Mesenchymal stem cell (in vitro differentiated cells and primary cell): ENCODE results near the gene ALOX15.
A peak's percentile ranks its signal among the peaks of the same experiment; 100 is the strongest.
"Not testable (repeated sequence)": the region's sequence is repeated elsewhere in the genome, so short reads cannot be mapped to it uniquely, and the experiment has no call there.

ENCODE experiments used
- DNase-seq: peaks from one replicate; pipeline ENCODE4 v3.0.0-alpha.2; 2013
- H2AFZ ChIP-seq: one replicate; pipeline ENCODE4 v1.6.1; 2013; ENCODE audit warnings: low read depth, mild to moderate bottlenecking, control low read depth, inconsistent platforms, low read length, moderate library complexity
- H2AK5ac ChIP-seq: 2 replicates; pipeline ENCODE4 v1.6.1; 2013; ENCODE audit warnings: low read length, moderate library complexity, mild to moderate bottlenecking, inconsistent platforms; ENCODE audit not compliant: severe bottlenecking
- H2BK120ac ChIP-seq: one replicate; pipeline ENCODE4 v1.6.1; 2013; ENCODE audit warnings: low read depth, mild to moderate bottlenecking, inconsistent platforms, low read length, moderate library complexity
- H2BK12ac ChIP-seq, 2 experiments: one replicate each; pipeline ENCODE4 v1.6.1; 2013; ENCODE audit warnings: inconsistent platforms in 2 of 2, low read length in 2 of 2, mild to moderate bottlenecking in 2 of 2, moderate library complexity in 2 of 2, control low read depth in 1 of 2
- H2BK15ac ChIP-seq: one replicate; pipeline ENCODE4 v1.6.1; 2013; ENCODE audit warnings: mild to moderate bottlenecking, low read depth, inconsistent platforms; ENCODE audit not compliant: poor library complexity, severe bottlenecking
- H2BK5ac ChIP-seq: 2 replicates; pipeline ENCODE4 v1.6.1; 2013; ENCODE audit warnings: low read depth, mild to moderate bottlenecking, low read length, control low read depth, inconsistent platforms; ENCODE audit not compliant: poor library complexity, severe bottlenecking
- H3K14ac ChIP-seq, 2 experiments: one replicate each; pipeline ENCODE4 v1.6.1; 2013; ENCODE audit warnings: inconsistent platforms in 2 of 2, low read length in 2 of 2, control low read depth in 1 of 2, mild to moderate bottlenecking in 1 of 2, moderate library complexity in 1 of 2
- H3K18ac ChIP-seq, 2 experiments: one replicate each; pipeline ENCODE4 v1.6.1; 2013; ENCODE audit warnings: inconsistent platforms in 2 of 2, low read length in 2 of 2, control low read depth in 1 of 2, low read depth in 1 of 2, mild to moderate bottlenecking in 1 of 2
- H3K23ac ChIP-seq, 2 experiments: one replicate each; pipeline ENCODE4 v1.6.1; 2013; ENCODE audit warnings: inconsistent platforms in 2 of 2, low read length in 2 of 2, mild to moderate bottlenecking in 2 of 2, moderate library complexity in 2 of 2, control low read depth in 1 of 2
- H3K27ac ChIP-seq: 2 replicates; pipeline ENCODE4 v1.5.1; 2013; ENCODE audit warnings: mild to moderate bottlenecking, moderate library complexity, low read length, control low read depth, inconsistent platforms; ENCODE audit not compliant: poor library complexity, severe bottlenecking
- H3K27me3 ChIP-seq, 2 experiments: 2 replicates each; pipeline versions ENCODE4 v1.6.1 to v1.7.0; 2013; ENCODE audit warnings: low read length in 2 of 2, mild to moderate bottlenecking in 2 of 2, moderate library complexity in 2 of 2, control low read depth in 1 of 2, inconsistent platforms in 1 of 2; ENCODE audit not compliant: control insufficient read depth in 1 of 2, insufficient read depth in 1 of 2
- H3K36me3 ChIP-seq, 2 experiments: 2 replicates each; pipeline versions ENCODE4 v1.6.1 to v1.7.0; 2013; ENCODE audit warnings: low read length in 2 of 2, control low read depth in 1 of 2, inconsistent platforms in 1 of 2, low read depth in 1 of 2, mild to moderate bottlenecking in 1 of 2; ENCODE audit not compliant: insufficient read depth in 2 of 2, control insufficient read depth in 1 of 2
- H3K4ac ChIP-seq, 2 experiments: one replicate each; pipeline ENCODE4 v1.6.1; 2013; ENCODE audit warnings: inconsistent platforms in 2 of 2, low read length in 2 of 2, mild to moderate bottlenecking in 2 of 2, moderate library complexity in 2 of 2, control low read depth in 1 of 2, low read depth in 1 of 2
- H3K4me1 ChIP-seq: 2 replicates; pipeline ENCODE4 v1.6.1; 2013; ENCODE audit warnings: low read depth, low read length, control low read depth; ENCODE audit not compliant: control insufficient read depth, insufficient read depth
- H3K4me2 ChIP-seq: 2 replicates; pipeline ENCODE4 v1.6.1; 2013; ENCODE audit warnings: low read length, mild to moderate bottlenecking, inconsistent platforms; ENCODE audit not compliant: poor library complexity, severe bottlenecking
- H3K4me3 ChIP-seq, 2 experiments: 2 replicates each; pipeline versions ENCODE4 v1.5.1 to v1.7.0; 2013; ENCODE audit warnings: low read length in 2 of 2, mild to moderate bottlenecking in 2 of 2, control low read depth in 1 of 2, low read depth in 1 of 2; ENCODE audit not compliant: insufficient read depth in 1 of 2
- H3K79me1 ChIP-seq: replicated peaks from 2 replicates; pipeline ENCODE4 v1.6.1; 2013; ENCODE audit warnings: mild to moderate bottlenecking, control low read depth, low read length, inconsistent platforms; ENCODE audit not compliant: poor library complexity, severe bottlenecking
- H3K9ac ChIP-seq: 2 replicates; pipeline ENCODE4 v1.7.0; 2013; ENCODE audit warnings: mild to moderate bottlenecking, low read length, moderate library complexity
- H3K9me3 ChIP-seq: 2 replicates; pipeline ENCODE4 v1.7.0; 2013; ENCODE audit warnings: mild to moderate bottlenecking, low read length; ENCODE audit not compliant: control insufficient read depth
- H4K8ac ChIP-seq: one replicate; pipeline ENCODE4 v1.6.1; 2013; ENCODE audit warnings: inconsistent platforms, mild to moderate bottlenecking, low read length, moderate library complexity
- H4K91ac ChIP-seq: one replicate; pipeline ENCODE4 v1.6.1; 2013; ENCODE audit warnings: mild to moderate bottlenecking, low read length, inconsistent platforms
- WGBS: methylation state at CpG from one replicate; pipeline ENCODE4 v1.1.7; 2013; ENCODE audit warnings: mixed read lengths; 5-methylcytosine and 5-hydroxymethylcytosine counted together

ALOX15 gene

DNA sequence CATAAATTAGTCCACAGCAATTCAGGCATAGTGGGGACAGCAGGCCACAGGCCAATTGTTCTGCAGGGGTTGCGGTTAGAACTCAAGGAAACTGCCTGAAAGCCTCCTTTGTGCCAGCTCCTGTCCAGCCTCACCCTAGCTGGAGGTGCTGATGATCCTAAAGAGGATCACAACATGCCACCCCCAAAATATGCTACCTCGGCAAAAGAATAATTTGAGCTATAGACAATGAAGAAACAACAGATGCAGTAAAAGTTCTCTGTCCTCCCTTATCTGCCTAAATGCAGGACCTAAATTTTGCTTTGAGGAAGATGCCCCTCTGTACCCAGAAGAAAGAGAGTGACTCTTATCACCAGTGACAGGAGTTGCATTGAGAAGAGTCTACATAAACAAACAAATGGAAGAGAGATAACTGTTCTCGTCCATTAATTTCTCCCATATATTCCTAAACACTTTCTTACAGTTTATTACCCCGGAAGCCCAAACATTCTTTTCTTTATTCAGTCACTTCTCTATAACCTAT is 14.7 kb downstream of the ALOX15 start:
- Histone ChIP-seq H2BK5ac (no peak overlapping the region), H3K27ac (no peak overlapping the region), H2BK120ac (no peak overlapping the region), H2BK12ac (no peak overlapping the region), H3K4me2 (no peak overlapping the region), H3K9ac (no peak overlapping the region), H3K18ac (no peak overlapping the region), H3K4ac (no peak overlapping the region), H3K79me1 (no peaks in the 10 kb centered on the region), H2AK5ac (no peak overlapping the region), H2AFZ (no peak overlapping the region), H4K91ac (no peak overlapping the region), H3K4me1 (peaks cover 7% of the 10 kb centered on the region), H3K4me3 (no peak overlapping the region), H3K9me3 (peaks cover 6% of the 10 kb centered on the region), H3K27me3 (peaks cover 7 to 14% of the 10 kb centered on the region in 2 experiments), H3K14ac (no peak overlapping the region), H4K8ac (no peak overlapping the region), H2BK15ac (no peak overlapping the region), H3K36me3 (no peaks in the 10 kb centered on the region), H3K23ac (no peak overlapping the region)
- whole genome bisulfite sequencing: 82% methylated on average over 3 of the region's 4 CpGs
- no peak for DNase-seq

DNA sequence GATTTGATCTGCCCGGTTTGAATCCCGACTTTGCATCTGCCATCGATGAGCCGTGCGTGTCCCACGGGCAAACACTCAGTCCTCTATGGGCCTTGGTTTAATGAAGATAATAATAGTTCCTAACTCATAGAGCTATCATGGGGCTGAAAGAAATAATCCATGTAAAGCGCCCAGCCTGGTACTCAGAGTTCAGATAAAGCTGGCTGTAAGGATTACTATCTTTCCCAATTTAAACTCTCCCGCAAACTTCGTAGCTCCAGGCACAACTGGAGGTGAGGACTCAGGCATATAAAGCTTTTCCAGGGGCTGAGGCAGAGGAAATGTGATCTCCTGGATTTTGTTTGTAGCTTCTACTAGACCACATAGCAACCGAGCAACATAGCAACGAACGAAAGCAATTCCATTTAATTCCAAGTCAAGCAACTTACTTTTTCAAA is 16.3 kb downstream of the ALOX15 start:
- no peak overlapping the region for H2BK15ac ChIP-seq
- H3K9me3 ChIP-seq: peaks cover 6% of the 10 kb centered on the region
- WGBS: 83% methylated on average over 8 of the region's 12 CpGs

GRCh38 chr17:4624451-4624911 is 17.0 kb downstream of the ALOX15 start:
- H2AK5ac ChIP-seq, H3K4me2 ChIP-seq, H3K27ac ChIP-seq, H4K91ac ChIP-seq, H3K36me3 ChIP-seq, H3K23ac ChIP-seq, H2AFZ ChIP-seq, H3K79me1 ChIP-seq, H2BK12ac ChIP-seq, H4K8ac ChIP-seq, H3K4me1 ChIP-seq, H3K4me3 ChIP-seq, DNase-seq, H2BK15ac ChIP-seq, H3K4ac ChIP-seq, H2BK5ac ChIP-seq, H2BK120ac ChIP-seq, H3K18ac ChIP-seq, H3K9me3 ChIP-seq, H3K14ac ChIP-seq: not testable (repeated sequence)
- 67% methylated on average over 3 of the region's 3 CpGs for WGBS
- peak overlapping the region; percentile 18 for H3K9ac ChIP-seq
- H3K27me3 ChIP-seq: peaks cover 4 to 21% of the 10 kb centered on the region in 2 experiments

More for the DNA sequence above, 16.3 kb downstream of the ALOX15 start:
- no peak overlapping the region for H3K4me2 ChIP-seq
- no peak overlapping the region for H4K8ac ChIP-seq
- H3K36me3 ChIP-seq: no peaks in the 10 kb centered on the region
- H3K4me1 ChIP-seq: peaks cover 1% of the 10 kb centered on the region
- no peak overlapping the region for H3K18ac ChIP-seq
- no peak overlapping the region for H2AK5ac ChIP-seq
- no peak overlapping the region for H3K23ac ChIP-seq
- no peak overlapping the region for H3K27ac ChIP-seq
- H2BK5ac ChIP-seq: no peak overlapping the region
- no peak overlapping the region for H2BK120ac ChIP-seq
- no peaks in the 10 kb centered on the region for H3K79me1 ChIP-seq
- H2AFZ ChIP-seq: no peak overlapping the region
- no peak overlapping the region for H3K4me3 ChIP-seq
- peaks cover 4 to 21% of the 10 kb centered on the region in 2 experiments for H3K27me3 ChIP-seq
- no peak overlapping the region for H3K4ac ChIP-seq
- H3K9ac ChIP-seq: peak overlapping the region; percentile 64
- no peak overlapping the region for H2BK12ac ChIP-seq
- DNase-seq: peak; percentile 61
- H4K91ac ChIP-seq: peak overlapping the region; percentile 27
- H3K14ac ChIP-seq: no peak overlapping the region

DNA sequence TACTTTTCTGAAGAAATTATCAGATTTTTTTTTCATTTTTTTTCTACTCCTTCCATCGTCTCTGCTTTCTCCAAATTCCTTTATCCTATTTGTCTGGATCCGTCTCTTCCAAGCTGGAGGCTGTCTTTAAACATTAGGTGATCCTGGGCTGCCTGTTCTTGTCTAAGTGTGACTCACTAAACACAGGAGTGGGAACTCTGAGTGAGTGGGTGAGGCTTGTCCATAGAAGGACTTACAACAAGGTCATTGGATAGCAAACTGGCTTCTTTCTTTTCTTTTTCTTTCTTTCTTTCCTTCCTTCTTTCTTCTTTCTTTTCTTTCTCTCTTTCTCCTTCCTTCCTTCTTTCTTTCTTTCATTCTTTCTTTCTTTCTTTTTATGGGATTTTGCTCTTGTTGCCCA is 18.2 kb downstream of the ALOX15 start:
- Histone ChIP-seq H3K27ac (no peak overlapping the region), H2BK12ac (no peak overlapping the region), H3K4ac (no peak overlapping the region), H2BK120ac (no peak overlapping the region), H4K91ac (no peak overlapping the region), H3K18ac (no peak overlapping the region), H3K4me1 (peaks cover 1% of the 10 kb centered on the region), H3K36me3 (no peaks in the 10 kb centered on the region), H2AFZ (no peak overlapping the region), H3K4me2 (no peak overlapping the region), H3K9me3 (peaks cover 6% of the 10 kb centered on the region), H3K27me3 (peaks cover 4 to 21% of the 10 kb centered on the region in 2 experiments), H3K4me3 (no peak overlapping the region), H4K8ac (no peak overlapping the region), H2BK5ac (no peak overlapping the region), H3K79me1 (no peaks in the 10 kb centered on the region), H3K23ac (no peak overlapping the region), H2AK5ac (no peak overlapping the region), H2BK15ac (no peak overlapping the region), H3K9ac (peak overlapping the region; percentile 8), H3K14ac (no peak overlapping the region)
- WGBS: 100% methylated on average over 1 of the region's 2 CpGs
- peak; percentile 25 for DNase-seq
